HG03025 (cell line): ENCODE results near the gene MS4A18.

Experiments used
- ATAC-seq: cut with Tn5 transposase; IDR thresholded peaks from one replicate; pipeline ENCODE4 v1.9.1; 2021; ENCODE audit warnings: mild to moderate bottlenecking, moderate library complexity; ENCODE audit not compliant: unreplicated experiment, low FRiP score

MS4A18 gene

DNA sequence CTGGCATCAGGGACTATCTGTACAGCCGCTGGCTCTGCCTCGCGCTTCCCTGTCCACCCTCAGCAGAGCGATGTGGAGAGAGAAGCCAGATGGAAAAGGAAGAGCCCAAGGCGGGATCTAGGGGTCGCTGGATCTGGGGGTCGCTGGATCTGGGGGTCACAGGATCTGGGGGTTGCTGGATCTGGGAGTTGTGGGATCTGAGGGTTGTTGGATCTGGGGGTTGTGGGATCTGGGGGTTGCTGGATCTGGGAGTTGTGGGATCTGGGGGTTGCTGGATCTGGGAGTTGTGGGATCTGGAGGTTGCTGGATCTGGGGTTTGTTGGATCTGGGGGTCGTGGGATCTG, 58.6 kb downstream of the MS4A18 start:
- no peak for ATAC-seq

DNA sequence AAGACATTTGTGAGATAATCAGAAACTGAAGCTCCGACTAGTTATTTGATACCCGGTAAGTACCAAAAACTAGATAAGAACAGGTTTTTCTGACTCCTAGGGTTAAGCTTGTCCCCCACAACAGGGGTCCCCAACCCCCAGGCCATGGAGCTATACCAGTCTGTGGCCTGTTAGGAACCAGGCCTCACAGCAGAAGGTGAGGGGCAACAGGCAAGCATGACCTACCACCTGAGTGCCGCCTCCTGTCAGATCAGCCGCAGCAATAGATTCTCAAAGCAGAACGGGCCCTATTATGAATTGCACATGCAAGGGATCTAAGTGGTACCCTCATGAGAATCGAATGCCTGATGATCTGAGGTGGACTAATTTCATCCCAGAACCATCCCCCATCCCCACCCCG, 59.4 kb downstream of the MS4A18 start:
- ATAC-seq: no peak

DNA sequence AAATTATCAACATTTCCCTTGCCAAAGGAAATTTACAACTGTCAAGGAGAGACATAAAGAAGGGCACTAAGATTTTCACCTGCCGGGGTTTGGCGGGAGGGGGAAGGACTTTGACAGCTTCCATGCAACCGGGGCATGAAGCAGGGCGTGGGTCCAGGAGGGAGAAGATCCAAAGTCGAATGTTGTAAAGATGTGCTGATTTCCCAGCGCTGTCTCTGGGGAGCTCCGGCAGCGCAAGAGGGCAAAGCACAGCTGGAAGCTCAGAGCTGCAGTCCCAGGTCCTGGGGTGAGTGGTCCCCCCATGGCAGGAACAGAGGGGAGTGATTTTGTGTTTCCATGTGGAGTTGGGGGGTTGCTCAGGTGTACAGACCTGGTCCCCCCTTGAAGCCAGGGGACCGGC, 60.6 kb downstream of the MS4A18 start, which contains the start of gene MS4A10:
TSS of gene MS4A10 (plus strand) at position 198 of the 400 bp plus-strand sequence. CDS start 5,003 bp downstream, outside the sequence.
- no peak for ATAC-seq

DNA sequence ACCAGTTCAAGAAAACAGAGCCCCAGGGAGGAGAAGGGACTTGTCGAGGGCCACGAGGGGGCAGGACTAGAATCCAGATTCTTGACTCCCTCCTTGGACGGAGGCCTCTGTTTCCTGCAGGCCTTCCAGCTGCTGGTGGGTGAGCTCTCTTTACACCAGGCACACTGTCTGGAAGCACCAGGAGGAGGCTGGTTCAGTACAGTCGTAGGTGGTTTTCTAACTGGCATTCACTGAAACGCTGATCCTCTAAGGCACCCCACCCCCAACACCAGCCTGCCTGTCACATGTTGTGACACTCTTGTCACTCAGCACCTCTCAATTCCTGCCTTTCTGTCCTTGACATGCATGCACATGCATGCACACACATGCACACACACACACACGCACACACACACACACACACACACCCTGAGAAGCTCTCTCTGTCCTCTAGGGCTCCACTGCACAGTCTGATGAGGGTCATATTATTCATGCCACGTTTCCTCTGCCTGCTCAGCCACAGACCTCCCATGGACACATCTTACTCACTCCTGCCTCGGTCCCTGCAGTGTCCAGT, 61.4 kb downstream of the MS4A18 start:
- ATAC-seq: no peak

DNA sequence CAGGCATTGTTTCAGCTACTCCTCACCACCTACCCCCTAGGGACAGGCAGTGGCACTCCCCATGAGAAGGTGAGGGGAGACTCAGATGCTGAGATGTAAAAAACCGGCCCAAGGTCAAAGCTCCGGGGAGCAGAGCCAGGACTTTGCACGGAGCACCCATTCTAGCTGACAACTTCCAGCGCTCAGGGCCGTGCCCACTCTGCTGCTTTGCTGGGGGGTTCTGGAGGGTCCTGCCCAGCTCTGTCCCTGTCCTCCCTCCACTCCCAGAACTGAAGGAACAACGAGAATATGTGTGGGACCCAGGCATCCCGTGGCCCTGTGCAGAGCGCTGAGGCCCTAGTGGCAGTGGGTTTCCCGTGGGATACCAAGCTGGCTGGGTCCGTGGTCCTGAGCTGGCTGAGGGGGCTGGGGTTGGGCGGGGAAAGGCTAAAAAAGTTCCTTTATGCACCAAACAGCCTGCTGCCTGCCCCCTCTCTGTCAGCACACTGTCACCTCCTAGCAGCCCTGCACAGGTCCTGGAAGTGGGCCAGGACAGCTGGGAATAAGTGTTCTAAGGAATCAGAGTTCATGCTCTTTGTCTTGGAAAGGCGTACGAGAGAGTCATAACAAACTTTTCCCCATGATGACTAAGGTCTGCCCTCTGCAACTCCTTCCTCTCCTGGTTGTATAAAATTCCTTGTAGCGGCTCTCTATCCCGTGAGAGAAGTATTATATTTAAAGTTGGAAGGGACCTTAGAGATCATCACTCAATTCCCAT, 62.5 kb downstream of the MS4A18 start:
- no peak for ATAC-seq

DNA sequence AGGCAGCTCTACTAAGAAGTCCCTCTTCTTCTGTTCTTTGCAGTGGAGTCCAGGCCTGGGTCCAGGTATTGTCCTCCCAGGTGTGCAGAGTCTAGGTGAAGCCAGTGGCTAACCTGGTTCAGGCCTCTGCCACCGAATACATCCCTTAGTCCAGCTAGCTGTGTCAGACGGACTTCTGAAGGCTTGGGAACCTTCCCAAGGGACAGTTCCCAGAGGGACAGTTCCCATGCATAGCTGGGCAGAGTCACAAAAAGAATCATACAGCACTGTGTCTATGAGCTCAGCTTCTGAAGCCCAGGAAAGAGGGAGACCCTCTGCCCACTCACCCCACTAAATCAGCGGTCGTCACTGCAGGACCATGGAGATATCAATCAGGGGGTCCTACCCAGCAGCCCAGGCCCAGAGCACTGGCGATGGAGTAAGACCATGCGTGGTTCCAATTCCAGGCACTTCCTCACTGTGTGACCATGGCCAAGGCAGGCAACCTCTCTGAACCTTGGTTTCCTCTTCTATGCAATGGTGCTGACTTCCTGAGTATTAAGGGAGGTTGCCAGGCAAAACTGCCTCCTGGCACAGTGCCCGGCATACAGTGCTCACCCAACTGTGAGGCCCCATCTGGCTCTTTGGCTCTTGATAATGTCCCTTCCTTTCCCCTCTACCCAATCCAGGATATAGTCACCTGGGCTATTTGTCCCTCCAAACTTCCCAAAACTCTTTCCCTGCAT, 64.0 kb downstream of the MS4A18 start:
- no peak for ATAC-seq

DNA sequence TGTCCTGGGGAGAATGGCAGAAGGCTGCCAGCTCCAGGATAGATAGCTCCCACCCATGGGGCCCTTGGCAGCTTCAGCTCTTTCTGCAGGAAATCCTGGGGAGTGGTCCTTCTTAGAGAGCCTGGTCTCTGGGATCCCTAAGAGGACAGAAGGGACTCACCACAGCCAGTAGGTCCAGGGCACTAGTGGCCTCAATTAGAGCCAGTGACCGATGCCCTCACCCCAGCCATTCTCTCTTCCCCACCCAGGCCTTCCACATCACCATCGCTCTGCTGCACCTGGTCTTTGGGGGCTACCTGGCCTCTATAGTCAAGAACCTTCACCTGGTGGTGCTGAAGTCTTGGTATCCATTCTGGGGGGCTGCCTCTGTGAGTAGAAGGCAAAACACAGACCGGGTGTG, 66.2 kb downstream of the MS4A18 start:
- no peak for ATAC-seq

DNA sequence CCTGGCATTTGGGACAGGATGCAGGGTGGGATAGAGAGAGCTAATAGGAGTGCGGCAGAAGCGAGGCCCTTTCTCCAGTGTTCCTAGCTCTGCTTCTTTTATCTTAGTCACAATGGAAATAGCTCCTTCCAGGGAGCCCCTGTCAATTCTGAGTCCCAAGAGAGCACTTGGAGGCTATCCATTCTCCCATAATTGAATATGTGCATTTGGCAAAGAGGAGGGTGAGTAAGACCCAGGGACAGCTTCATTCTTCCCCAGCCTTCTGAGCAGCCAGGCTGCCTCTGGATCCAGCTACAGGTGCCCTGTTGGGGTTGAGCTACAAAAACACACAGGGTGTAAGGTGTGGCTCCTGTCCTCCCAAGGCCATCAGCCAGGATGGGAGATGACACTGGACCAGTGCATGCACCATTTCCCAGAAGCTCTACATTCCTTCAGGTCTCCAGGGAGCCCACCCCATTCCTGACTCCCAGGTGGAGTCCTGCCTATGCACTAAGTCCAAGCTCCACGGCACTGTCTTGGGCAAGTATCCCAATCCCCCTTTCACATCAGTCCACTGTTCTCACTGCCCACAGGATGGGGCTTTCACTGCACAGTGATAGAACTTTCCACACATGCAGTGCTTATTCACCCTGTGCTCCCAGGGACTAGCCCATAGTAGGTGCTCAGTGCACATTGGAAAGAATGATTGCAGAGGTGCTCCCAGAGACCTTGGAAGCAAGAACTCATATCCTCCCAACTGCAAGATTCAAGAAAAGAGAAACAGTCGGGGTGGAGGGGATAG, 66.8 kb downstream of the MS4A18 start:
- ATAC-seq: no peak

DNA sequence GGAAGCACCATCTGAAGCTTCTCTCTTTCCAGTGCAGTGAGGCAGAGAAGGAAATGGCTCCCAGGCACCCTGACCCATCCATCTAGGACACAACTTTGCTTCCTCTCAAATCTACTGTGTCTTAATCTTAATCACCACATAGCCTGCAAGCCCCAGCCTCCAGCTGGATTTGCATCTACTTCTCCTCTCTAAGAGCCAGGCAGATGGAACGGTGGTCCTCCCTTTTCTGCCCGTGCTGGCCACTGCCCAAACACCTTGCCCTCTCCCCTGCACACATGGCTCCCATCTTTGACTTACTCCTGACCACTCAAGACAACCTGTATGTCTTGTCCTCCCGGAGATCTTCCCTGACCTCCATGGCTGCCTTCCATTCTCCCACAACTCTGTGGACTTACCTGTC, 68.0 kb downstream of the MS4A18 start:
- ATAC-seq: no peak
